GM23338 (cell line): ENCODE results near the gene PLD1. TPM values are rescaled to one million over a fixed set of nuclear protein-coding genes. Genes with fewer than 3 reads are reported as not detected.

Experiments used
- ATAC-seq: fragments of 200-7000 bp; cut with Tn5 transposase; 3 replicates; pipeline ENCODE4 v1.9.1; 2020
- DNase-seq: peaks from one replicate; pipeline ENCODE4 v3.0.0-alpha.2; 2015; ENCODE audit warnings: low spot score
- H2AFZ ChIP-seq: fragments of 200-600 bp; sonication (generic); 2 replicates; pipeline ENCODE4 v1.8.0; 2016; ENCODE audit warnings: antibody characterized with exemption, mild to moderate bottlenecking, moderate library complexity
- H3F3A ChIP-seq: fragments of 200-600 bp; sonication (generic); replicated peaks from 2 replicates; pipeline ENCODE4 v1.8.0; 2017; ENCODE audit warnings: antibody characterized with exemption, mixed run types, low read depth
- H3K27ac ChIP-seq: fragments of 200-600 bp; sonication (generic); 2 replicates; pipeline ENCODE4 v1.6.1; 2016; ENCODE audit warnings: low read depth
- H3K27me3 ChIP-seq: fragments of 200-600 bp; sonication (generic); 2 replicates; pipeline ENCODE4 v1.8.0; 2016; ENCODE audit warnings: mild to moderate bottlenecking, mixed run types, moderate library complexity; ENCODE audit not compliant: insufficient read depth
- H3K36me3 ChIP-seq: fragments of 200-600 bp; sonication (generic); 2 replicates; pipeline ENCODE4 v1.8.0; 2016; ENCODE audit warnings: mild to moderate bottlenecking; ENCODE audit not compliant: insufficient read depth
- H3K4me1 ChIP-seq: fragments of 200-600 bp; sonication (generic); 2 replicates; pipeline ENCODE4 v1.8.0; 2016; ENCODE audit warnings: mild to moderate bottlenecking, moderate library complexity; ENCODE audit not compliant: insufficient read depth
- H3K4me2 ChIP-seq: fragments of 200-600 bp; sonication (generic); 2 replicates; pipeline ENCODE4 v1.7.1; 2017; ENCODE audit warnings: mixed run types
- H3K4me3 ChIP-seq: fragments of 200-600 bp; sonication (generic); 2 replicates; pipeline ENCODE4 v1.6.1; 2016; ENCODE audit warnings: mixed run types
- H3K79me2 ChIP-seq: fragments of 200-600 bp; sonication (generic); replicated peaks from 2 replicates; pipeline ENCODE4 v1.8.0; 2017; ENCODE audit warnings: mild to moderate bottlenecking; ENCODE audit not compliant: insufficient read depth
- H3K9me2 ChIP-seq: fragments of 200-600 bp; sonication (generic); 2 replicates; pipeline ENCODE4 v1.8.0; 2017; ENCODE audit not compliant: insufficient read depth
- H4K20me1 ChIP-seq: fragments of 200-600 bp; sonication (generic); replicated peaks from 2 replicates; pipeline ENCODE4 v1.8.0; 2017; ENCODE audit warnings: mild to moderate bottlenecking; ENCODE audit not compliant: insufficient read depth
- H3K27ac Mint-ChIP-seq: 2 replicates; pipeline ENCODE4 v1.8.0; 2020; ENCODE audit warnings: inconsistent platforms, mild to moderate bottlenecking, moderate library complexity, mixed read lengths
- H3K27me3 Mint-ChIP-seq: 3 replicates; pipeline ENCODE4 v1.8.0; 2022; ENCODE audit warnings: low read depth, mild to moderate bottlenecking, moderate library complexity, mixed read lengths, inconsistent platforms; ENCODE audit not compliant: insufficient read depth, poor library complexity
- H3K36me3 Mint-ChIP-seq: 3 replicates; pipeline ENCODE4 v1.8.0; 2021; ENCODE audit warnings: low read depth, mild to moderate bottlenecking, inconsistent platforms, moderate library complexity, mixed read lengths
- H3K4me1 Mint-ChIP-seq: 3 replicates; pipeline ENCODE4 v1.8.0; 2020; ENCODE audit warnings: mild to moderate bottlenecking, inconsistent platforms, mixed read lengths
- H3K4me3 Mint-ChIP-seq: 3 replicates; pipeline ENCODE4 v1.8.0; 2021; ENCODE audit warnings: moderate library complexity, mild to moderate bottlenecking, inconsistent platforms, mixed read lengths
- H3K9me3 Mint-ChIP-seq: 3 replicates; pipeline ENCODE4 v1.8.0; 2020; ENCODE audit warnings: moderate library complexity, mild to moderate bottlenecking, inconsistent platforms, mixed read lengths
- CTCF ChIP-seq, 2 experiments: fragments of 200-600 bp in 1 of 2; sonication (generic) in 1 of 2; conservative IDR thresholded peaks; 2 replicates each; pipeline versions ENCODE4 v1.5.1 to v1.6.1; 2016 to 2017; ENCODE audit warnings: antibody characterized with exemption in 2 of 2, low read depth in 2 of 2, mild to moderate bottlenecking in 2 of 2, moderate library complexity in 1 of 2
- ETS1 ChIP-seq: IDR thresholded peaks from 2 replicates; pipeline ENCODE4 v1.6.1; 2016; ENCODE audit warnings: antibody characterized with exemption
- EZH2phosphoT487 ChIP-seq: fragments of 200-600 bp; sonication (generic); IDR thresholded peaks from one replicate; pipeline ENCODE4 v1.8.1; 2018; ENCODE audit warnings: antibody characterized with exemption; ENCODE audit not compliant: unreplicated experiment
- JUNB ChIP-seq: IDR thresholded peaks from one replicate; pipeline ENCODE4 v1.6.1; 2016; ENCODE audit warnings: antibody characterized with exemption; ENCODE audit not compliant: unreplicated experiment
- NANOG ChIP-seq: IDR thresholded peaks from 2 replicates; pipeline ENCODE4 v1.6.1; 2016; ENCODE audit warnings: antibody characterized with exemption, borderline replicate concordance
- REST ChIP-seq: IDR thresholded peaks from one replicate; pipeline ENCODE4 v1.6.1; 2018; ENCODE audit warnings: antibody characterized with exemption; ENCODE audit not compliant: unreplicated experiment
- STAT1 ChIP-seq: IDR thresholded peaks from one replicate; pipeline ENCODE4 v1.6.1; 2016; ENCODE audit warnings: antibody characterized with exemption; ENCODE audit not compliant: unreplicated experiment
- polyA plus RNA-seq: library from polyadenylated mRNA; unstranded; fragments of >200 nt; fragmentation: Nextera tagmentation; extraction: Ambion mirVana; gene quantifications from 2 replicates; pipeline ENCODE4 v1.2.1, GENCODE V29; 2016
- total RNA-seq: library from RNA; depleted of rRNA; stranded (reverse); fragments of >200 nt; shearing (Covaris generic); gene quantifications from 2 replicates; pipeline ENCODE4 v1.2.3, GENCODE V29; 2014

Gene PLD1
- total and polyA plus RNA-seq, 2 experiments from 2014 or later = 1.4 to 2.2 TPM

GRCh38 chr3:171643033-171643432, 167.2 kb downstream of the PLD1 start (continued):
- no peak for TF ChIP-seq REST
- no peak for TF ChIP-seq EZH2phosphoT487
- TF ChIP-seq JUNB = no peak
- TF ChIP-seq ETS1 = no peak
- no peak for TF ChIP-seq NANOG
- no peak for TF ChIP-seq STAT1

- no peaks in the 10 kb centered on the region for H3K27me3 ChIP-seq
- peak; percentile 89 for ATAC-seq
- TF ChIP-seq CTCF (conservative IDR thresholded peaks at IDR 0.05; ENCODE audit: low read depth in 2 of 2) (peak; percentile 25 to 27; a peak in 2 of 4 replicates), REST (no peak)
- DNase-seq = peak; percentile 49
- peaks cover 5% of the 10 kb centered on the region; the same call in 1 of the 3 replicates for H3K4me1 Mint-ChIP-seq
- no peaks in the 10 kb centered on the region for H3K4me1 ChIP-seq
- H4K20me1 ChIP-seq = no peaks in the 10 kb centered on the region
- no peaks in the 10 kb centered on the region for H3F3A ChIP-seq
- H3K27ac Mint-ChIP-seq = peak overlapping the region; percentile 50; the same call in 1 of the 2 replicates
- H3K27ac ChIP-seq = no peak overlapping the region
- H3K36me3 ChIP-seq = no peaks in the 10 kb centered on the region
- no peaks in the 10 kb centered on the region for H3K79me2 ChIP-seq
- H3K4me3 ChIP-seq = no peak overlapping the region
- no peak overlapping the region for H3K4me3 Mint-ChIP-seq
- peaks cover 2% of the 10 kb centered on the region for H3K27me3 Mint-ChIP-seq
- H3K9me3 Mint-ChIP-seq = peaks cover 4% of the 10 kb centered on the region; the same call in 1 of the 3 replicates
- H2AFZ ChIP-seq = no peak overlapping the region
- no peaks in the 10 kb centered on the region; the same call in 2 of the 3 replicates for H3K36me3 Mint-ChIP-seq
- H3K9me2 ChIP-seq = no peaks in the 10 kb centered on the region
- H3K4me2 ChIP-seq = no peak overlapping the region
Measured at GRCh38 chr3:171640520-171641412, 169.5 kb downstream of the PLD1 start.
